PFSK-1 (cell line): ENCODE data around the gene ENTPD7.

Experiments used
- FOXP2 ChIP-seq: optimal IDR thresholded peaks from 2 replicates; pipeline ENCODE3; 2011; ENCODE audit warnings: borderline replicate concordance, control low read depth, inconsistent platforms; ENCODE audit not compliant: insufficient read depth; ENCODE audit errors: extremely low read length, extremely low read depth
- POLR2AphosphoS5 ChIP-seq: IDR thresholded peaks from 2 replicates; pipeline ENCODE4 v1.6.1; 2012; ENCODE audit warnings: low read depth, mild to moderate bottlenecking, control low read depth, low read length, moderate library complexity
- SIN3A ChIP-seq: IDR thresholded peaks from 2 replicates; pipeline ENCODE4 v1.6.1; 2012; ENCODE audit warnings: mild to moderate bottlenecking, low read length, moderate library complexity, borderline replicate concordance; ENCODE audit not compliant: insufficient read depth
- TAF1 ChIP-seq: IDR thresholded peaks from 2 replicates; pipeline ENCODE4 v1.6.1; 2012; ENCODE audit warnings: low read length, control low read depth, borderline replicate concordance; ENCODE audit not compliant: insufficient read depth
- TF ChIP-seq, protein P1 (sequence below), 2 experiments: IDR thresholded peaks; 2 replicates each; pipeline versions ENCODE4 v1.6.1 to v1.8.0; 2011 to 2012; ENCODE audit warnings: low read depth in 2 of 2, low read length in 2 of 2, control low read depth in 1 of 2, inconsistent platforms in 1 of 2, mild to moderate bottlenecking in 1 of 2, moderate library complexity in 1 of 2; ENCODE audit not compliant: insufficient read depth in 1 of 2

Gene ENTPD7

DNA sequence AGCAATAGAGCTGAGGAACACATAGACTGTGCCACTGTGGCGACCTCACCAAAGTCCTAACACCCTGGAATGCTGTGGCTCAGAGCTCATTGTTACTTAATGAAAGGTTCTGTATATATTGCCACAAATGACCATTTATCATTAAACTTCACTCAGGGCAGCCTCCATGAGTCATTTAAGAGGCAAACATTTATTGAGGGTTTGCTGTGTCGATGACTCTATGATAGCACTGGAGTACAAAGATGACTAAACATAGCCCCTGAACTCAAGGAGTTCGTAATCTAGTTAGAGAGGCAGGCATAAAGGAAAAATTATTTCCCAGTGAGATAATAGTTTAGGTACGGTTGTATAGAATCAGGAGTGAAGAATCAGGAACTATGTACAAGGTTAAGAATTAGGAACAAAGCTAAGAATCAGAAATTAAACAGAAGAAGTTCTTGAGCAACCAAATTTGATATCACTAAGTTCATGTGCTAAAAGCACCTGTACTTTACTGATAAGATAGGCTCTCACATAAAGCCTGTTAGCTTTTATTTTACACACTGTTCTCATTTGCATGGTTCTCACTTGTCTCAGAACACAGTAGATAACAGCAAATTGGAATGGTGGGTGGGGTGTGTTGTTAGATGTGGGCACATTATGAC is 7.9 kb downstream of the ENTPD7 start:
- no peak for TF ChIP-seq TAF1
- TF ChIP-seq SIN3A = no peak
- no peak for TF ChIP-seq POLR2AphosphoS5
- TF ChIP-seq, protein P1, sequence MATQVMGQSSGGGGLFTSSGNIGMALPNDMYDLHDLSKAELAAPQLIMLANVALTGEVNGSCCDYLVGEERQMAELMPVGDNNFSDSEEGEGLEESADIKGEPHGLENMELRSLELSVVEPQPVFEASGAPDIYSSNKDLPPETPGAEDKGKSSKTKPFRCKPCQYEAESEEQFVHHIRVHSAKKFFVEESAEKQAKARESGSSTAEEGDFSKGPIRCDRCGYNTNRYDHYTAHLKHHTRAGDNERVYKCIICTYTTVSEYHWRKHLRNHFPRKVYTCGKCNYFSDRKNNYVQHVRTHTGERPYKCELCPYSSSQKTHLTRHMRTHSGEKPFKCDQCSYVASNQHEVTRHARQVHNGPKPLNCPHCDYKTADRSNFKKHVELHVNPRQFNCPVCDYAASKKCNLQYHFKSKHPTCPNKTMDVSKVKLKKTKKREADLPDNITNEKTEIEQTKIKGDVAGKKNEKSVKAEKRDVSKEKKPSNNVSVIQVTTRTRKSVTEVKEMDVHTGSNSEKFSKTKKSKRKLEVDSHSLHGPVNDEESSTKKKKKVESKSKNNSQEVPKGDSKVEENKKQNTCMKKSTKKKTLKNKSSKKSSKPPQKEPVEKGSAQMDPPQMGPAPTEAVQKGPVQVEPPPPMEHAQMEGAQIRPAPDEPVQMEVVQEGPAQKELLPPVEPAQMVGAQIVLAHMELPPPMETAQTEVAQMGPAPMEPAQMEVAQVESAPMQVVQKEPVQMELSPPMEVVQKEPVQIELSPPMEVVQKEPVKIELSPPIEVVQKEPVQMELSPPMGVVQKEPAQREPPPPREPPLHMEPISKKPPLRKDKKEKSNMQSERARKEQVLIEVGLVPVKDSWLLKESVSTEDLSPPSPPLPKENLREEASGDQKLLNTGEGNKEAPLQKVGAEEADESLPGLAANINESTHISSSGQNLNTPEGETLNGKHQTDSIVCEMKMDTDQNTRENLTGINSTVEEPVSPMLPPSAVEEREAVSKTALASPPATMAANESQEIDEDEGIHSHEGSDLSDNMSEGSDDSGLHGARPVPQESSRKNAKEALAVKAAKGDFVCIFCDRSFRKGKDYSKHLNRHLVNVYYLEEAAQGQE (IDR thresholded peaks at IDR 0.05; ENCODE audit: insufficient read depth in 1 of 2, low read depth in 2 of 2, low read length in 2 of 2) = no peak
- TF ChIP-seq FOXP2 = no peak

DNA sequence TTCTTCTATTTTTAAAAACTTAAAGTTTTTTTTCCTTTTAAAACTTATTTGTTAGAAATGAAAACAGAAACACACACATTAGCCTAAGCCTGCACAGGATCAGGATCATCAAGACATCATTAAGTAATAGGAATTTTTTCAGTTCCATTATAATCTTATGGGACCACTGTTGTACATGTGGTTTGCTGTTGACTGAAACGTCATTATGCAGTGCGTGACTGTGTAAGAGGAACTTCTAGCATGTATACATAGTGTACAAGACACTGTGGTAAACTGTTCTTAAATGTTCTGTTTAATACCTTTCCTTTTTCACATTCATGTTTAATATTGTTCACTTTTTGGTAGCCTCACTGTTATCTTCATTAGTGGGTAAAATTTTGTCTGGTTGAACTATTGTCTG is 12.1 kb downstream of the ENTPD7 start:
- no peak for TF ChIP-seq TAF1
- no peak for TF ChIP-seq FOXP2
- no peak for TF ChIP-seq POLR2AphosphoS5
- TF ChIP-seq SIN3A = no peak
- TF ChIP-seq, protein P1 (IDR thresholded peaks at IDR 0.05; ENCODE audit: insufficient read depth in 1 of 2, low read depth in 2 of 2, low read length in 2 of 2) = no peak

DNA sequence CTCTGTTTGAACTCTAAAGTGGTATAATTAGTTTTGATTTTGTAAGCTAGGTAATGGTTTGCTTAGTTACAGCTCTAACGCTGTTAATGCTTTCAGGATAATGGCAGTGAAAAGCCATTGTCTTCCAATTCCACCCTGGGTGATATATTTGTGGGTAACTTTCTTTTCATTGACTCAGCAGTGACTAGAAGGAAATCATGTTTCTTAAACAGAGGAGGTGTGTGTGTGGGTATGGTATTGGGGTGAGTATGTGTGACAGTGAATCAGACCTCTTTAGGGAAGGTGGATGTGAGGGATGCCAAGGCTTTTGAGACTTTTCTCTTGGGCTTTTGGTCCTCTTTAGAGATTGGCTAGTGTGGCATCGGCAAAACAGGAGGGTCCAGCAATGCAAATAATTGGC is 13.6 kb downstream of the ENTPD7 start:
- no peak for TF ChIP-seq FOXP2

DNA sequence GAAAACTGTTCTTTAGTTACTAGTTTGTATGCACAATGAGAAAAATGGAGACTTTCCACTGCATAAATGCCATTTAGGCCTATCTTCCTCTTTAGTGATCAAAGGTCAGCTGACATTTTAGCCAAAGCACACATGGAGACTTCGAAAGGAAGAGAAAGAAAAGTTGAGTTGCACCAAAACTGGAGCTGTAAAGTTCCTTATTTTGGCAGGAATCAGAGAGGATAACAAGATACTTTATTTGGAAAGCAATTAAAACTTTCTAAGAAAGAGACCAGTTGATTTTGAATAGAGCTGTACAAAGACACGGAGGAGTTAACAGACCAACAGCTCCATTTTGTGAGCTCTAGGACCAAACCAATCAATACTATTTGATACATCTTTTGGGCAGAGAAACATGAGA is 14.2 kb downstream of the ENTPD7 start:
- no peak for TF ChIP-seq POLR2AphosphoS5
- TF ChIP-seq FOXP2 = no peak
- TF ChIP-seq TAF1 = no peak
- TF ChIP-seq, protein P1 (IDR thresholded peaks at IDR 0.05; ENCODE audit: insufficient read depth in 1 of 2, low read depth in 2 of 2, low read length in 2 of 2) = no peak
- TF ChIP-seq SIN3A = no peak

DNA sequence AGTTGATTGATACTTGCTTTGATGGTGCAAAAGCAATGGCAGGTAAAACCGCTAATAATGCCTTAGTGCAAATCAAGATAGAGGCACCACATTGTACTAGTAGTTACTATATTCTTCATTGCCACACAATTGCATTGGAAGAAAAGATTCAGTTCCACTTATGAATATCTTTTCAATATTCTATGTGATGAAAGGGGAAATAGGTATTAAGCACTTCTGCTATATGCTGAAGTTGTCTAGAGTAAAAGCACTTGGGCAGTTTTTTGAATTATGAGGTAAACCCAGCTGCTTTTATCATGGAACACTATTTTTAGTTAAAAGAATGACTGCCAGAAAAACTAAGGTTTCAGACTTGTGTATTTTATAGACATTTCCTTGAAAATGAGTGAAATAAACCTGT is 15.5 kb downstream of the ENTPD7 start:
- TF ChIP-seq TAF1 = no peak
- TF ChIP-seq, protein P1 (IDR thresholded peaks at IDR 0.05; ENCODE audit: insufficient read depth in 1 of 2, low read depth in 2 of 2, low read length in 2 of 2) = no peak
